H9 (cell line): Measurements from ENCODE around the gene HSF2. TPM values are rescaled to one million over a fixed set of nuclear protein-coding genes. Genes with fewer than 3 reads are reported as not detected.

Experiments used
- DNase-seq: peaks from one replicate; pipeline ENCODE4 v3.0.0-alpha.2; 2017
- H2AFZ ChIP-seq: one replicate; pipeline ENCODE4 v1.6.1; 2013; ENCODE audit warnings: mild to moderate bottlenecking, low read length, control low read depth, moderate library complexity
- H2AK5ac ChIP-seq: 2 replicates; pipeline ENCODE4 v1.6.1; 2013; ENCODE audit warnings: low read length, control low read depth, mixed read lengths; ENCODE audit not compliant: insufficient read length
- H2BK120ac ChIP-seq: one replicate; pipeline ENCODE4 v1.6.1; 2013; ENCODE audit warnings: low read depth, mild to moderate bottlenecking, low read length, control low read depth, inconsistent platforms; ENCODE audit not compliant: poor library complexity, severe bottlenecking
- H2BK12ac ChIP-seq: 2 replicates; pipeline ENCODE4 v1.6.1; 2013; ENCODE audit warnings: low read length, control low read depth, mixed read lengths, low read depth; ENCODE audit not compliant: insufficient read length
- H2BK15ac ChIP-seq: 2 replicates; pipeline ENCODE4 v1.6.1; 2013; ENCODE audit warnings: low read depth, low read length, control low read depth
- H2BK20ac ChIP-seq: one replicate; pipeline ENCODE4 v1.6.1; 2013; ENCODE audit warnings: low read depth, mild to moderate bottlenecking, low read length, control low read depth, inconsistent platforms; ENCODE audit not compliant: poor library complexity, severe bottlenecking
- H2BK5ac ChIP-seq: 2 replicates; pipeline ENCODE4 v1.6.1; 2013; ENCODE audit warnings: low read length, control low read depth, mixed read lengths; ENCODE audit not compliant: insufficient read length
- H3K14ac ChIP-seq: 2 replicates; pipeline ENCODE4 v1.6.1; 2013; ENCODE audit warnings: low read length, control low read depth; ENCODE audit not compliant: insufficient read depth
- H3K18ac ChIP-seq: 2 replicates; pipeline ENCODE4 v1.6.1; 2013; ENCODE audit warnings: low read depth, mild to moderate bottlenecking, mixed read lengths, low read length, control low read depth; ENCODE audit not compliant: insufficient read length
- H3K23ac ChIP-seq: 2 replicates; pipeline ENCODE4 v1.6.1; 2013; ENCODE audit warnings: low read length, control low read depth, mixed read lengths, low read depth; ENCODE audit not compliant: insufficient read length
- H3K23me2 ChIP-seq: 2 replicates; pipeline ENCODE4 v1.6.1; 2013; ENCODE audit warnings: low read depth, mild to moderate bottlenecking, mixed read lengths, low read length, control low read depth; ENCODE audit not compliant: insufficient read length, poor library complexity, severe bottlenecking
- H3K27ac ChIP-seq: 2 replicates; pipeline ENCODE4 v1.5.1; 2013; ENCODE audit warnings: low read length, control low read depth, mixed read lengths, low read depth; ENCODE audit not compliant: insufficient read length
- H3K27me3 ChIP-seq: 2 replicates; pipeline ENCODE4 v1.6.1; 2013; ENCODE audit warnings: low read length, control low read depth, inconsistent platforms; ENCODE audit not compliant: insufficient read depth
- H3K4ac ChIP-seq: 2 replicates; pipeline ENCODE4 v1.6.1; 2013; ENCODE audit warnings: low read depth, mild to moderate bottlenecking, control low read depth, inconsistent platforms, low read length, moderate library complexity
- H3K4me1 ChIP-seq: 2 replicates; pipeline ENCODE4 v1.6.1; 2013; ENCODE audit warnings: low read length, control low read depth, inconsistent platforms; ENCODE audit not compliant: insufficient read depth
- H3K4me2 ChIP-seq: 2 replicates; pipeline ENCODE4 v1.6.1; 2013; ENCODE audit warnings: low read length, control low read depth, mixed read lengths; ENCODE audit not compliant: insufficient read length, insufficient read depth
- H3K56ac ChIP-seq: 2 replicates; pipeline ENCODE4 v1.6.1; 2013; ENCODE audit warnings: low read depth, mild to moderate bottlenecking, mixed read lengths, low read length, control low read depth; ENCODE audit not compliant: insufficient read length
- H3K79me1 ChIP-seq: 2 replicates; pipeline ENCODE4 v1.6.1; 2013; ENCODE audit warnings: low read depth, mild to moderate bottlenecking, moderate library complexity, low read length, control low read depth, inconsistent platforms; ENCODE audit not compliant: insufficient read depth, poor library complexity, severe bottlenecking
- H3K79me2 ChIP-seq: 2 replicates; pipeline ENCODE4 v1.6.1; 2013; ENCODE audit warnings: low read length, control low read depth, inconsistent platforms; ENCODE audit not compliant: insufficient read depth
- H3K9ac ChIP-seq: 2 replicates; pipeline ENCODE4 v1.6.1; 2013; ENCODE audit warnings: low read length, control low read depth, mixed read lengths; ENCODE audit not compliant: insufficient read length; ENCODE audit errors: extremely low read depth
- H3K9me3 ChIP-seq: one replicate; pipeline ENCODE4 v1.6.1; 2013; ENCODE audit warnings: low read depth, low read length, inconsistent platforms; ENCODE audit not compliant: control insufficient read depth
- H3T11ph ChIP-seq: one replicate; pipeline ENCODE4 v1.6.1; 2013; ENCODE audit warnings: mild to moderate bottlenecking, low read length, control low read depth, inconsistent platforms
- H4K20me1 ChIP-seq: one replicate; pipeline ENCODE4 v1.6.1; 2013; ENCODE audit not compliant: control insufficient read depth, insufficient read length, insufficient read depth
- H4K5ac ChIP-seq: 2 replicates; pipeline ENCODE4 v1.6.1; 2013; ENCODE audit warnings: low read depth, mild to moderate bottlenecking, mixed read lengths, low read length, control low read depth; ENCODE audit not compliant: insufficient read length
- H4K8ac ChIP-seq: replicated peaks from 2 replicates; pipeline ENCODE4 v1.6.1; 2013; ENCODE audit warnings: low read length, control low read depth, mixed read lengths, low read depth; ENCODE audit not compliant: insufficient read length
- H4K91ac ChIP-seq: 2 replicates; pipeline ENCODE4 v1.6.1; 2013; ENCODE audit warnings: low read depth, mild to moderate bottlenecking, moderate library complexity, mixed read lengths, low read length, control low read depth; ENCODE audit not compliant: insufficient read length
- H3K27ac Mint-ChIP-seq, 3 experiments: 2 replicates in 2 of 3; 3 replicates in 1 of 3; pipeline ENCODE4 v1.8.0; 2020 to 2021; ENCODE audit warnings: mixed read lengths in 3 of 3, mild to moderate bottlenecking in 1 of 3, moderate library complexity in 1 of 3
- H3K27me3 Mint-ChIP-seq: 2 replicates; pipeline ENCODE4 v1.8.0; 2021; ENCODE audit warnings: low read depth, mild to moderate bottlenecking, moderate library complexity, mixed read lengths
- H3K36me3 Mint-ChIP-seq, 3 experiments: 2 replicates in 2 of 3; 3 replicates in 1 of 3; pipeline ENCODE4 v1.8.0; 2020 to 2021; ENCODE audit warnings: low read depth in 3 of 3, mixed read lengths in 3 of 3; ENCODE audit not compliant: insufficient read depth in 1 of 3
- H3K4me1 Mint-ChIP-seq, 2 experiments: 2 replicates each; pipeline ENCODE4 v1.8.0; 2020; ENCODE audit warnings: mixed read lengths in 2 of 2
- H3K4me3 Mint-ChIP-seq, 2 experiments: 2 replicates in 1 of 2; 3 replicates in 1 of 2; pipeline ENCODE4 v1.8.0; 2020 to 2021; ENCODE audit warnings: mild to moderate bottlenecking in 2 of 2, mixed read lengths in 2 of 2, moderate library complexity in 1 of 2
- H3K9me3 Mint-ChIP-seq, 2 experiments: 2 replicates in 1 of 2; 3 replicates in 1 of 2; pipeline ENCODE4 v1.8.0; 2020; ENCODE audit warnings: mild to moderate bottlenecking in 2 of 2, mixed read lengths in 2 of 2, moderate library complexity in 1 of 2
- WGBS: extraction: QIAGEN DNeasy Blood & Tissue Kit; methylation state at CpG from one replicate; pipeline ENCODE4 v1.1.7; 2013; ENCODE audit warnings: missing lambda C conversion rate, low lambda C conversion rate, mixed read lengths; ENCODE audit not compliant: insufficient read length; ENCODE audit errors: extremely low coverage; 5-methylcytosine and 5-hydroxymethylcytosine counted together
- total RNA-seq: library from RNA; stranded (reverse); gene quantifications from 2 replicates; pipeline ENCODE4 v1.2.1, GENCODE V29; 2021
- TF ChIP-seq, protein P1 (sequence below): fragments of 200-600 bp; sonication (generic); conservative IDR thresholded peaks from 3 replicates; pipeline ENCODE4 v1.8.0; 2021; ENCODE audit warnings: antibody characterized with exemption, mild to moderate bottlenecking

HSF2 gene
- total RNA-seq, 1 experiment from 2014 or later: 14.6 TPM

DNA sequence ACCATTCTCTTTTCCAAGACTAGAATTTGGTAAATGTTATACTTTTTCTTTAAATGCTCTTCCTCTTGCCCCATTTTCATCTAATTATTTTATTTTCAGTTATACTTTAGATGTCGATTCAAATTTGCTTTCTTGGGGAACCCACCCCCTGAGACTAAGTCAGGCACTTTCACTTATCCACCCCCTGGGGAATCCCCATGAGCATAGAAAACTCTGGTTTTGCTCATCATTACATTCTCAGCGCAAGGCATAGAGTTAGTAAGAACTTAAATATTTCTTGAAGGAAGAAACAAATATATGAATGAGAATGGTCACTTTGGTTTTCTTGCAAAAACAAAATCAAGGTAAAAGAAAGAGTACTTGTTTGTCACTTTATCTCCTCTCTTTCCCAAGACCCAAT lies 25.1 kb upstream of the HSF2 start:
- H3K27me3 ChIP-seq: no peaks in the 10 kb centered on the region
- H2BK12ac ChIP-seq: no peak overlapping the region
- H4K5ac ChIP-seq: no peak overlapping the region
- Mint-ChIP-seq H3K27me3 (peaks cover 37% of the 10 kb centered on the region), H3K9me3 (no peaks in the 10 kb centered on the region), H3K27ac (no peak overlapping the region), H3K4me1 (no peaks in the 10 kb centered on the region), H3K36me3 (no peaks in the 10 kb centered on the region), H3K4me3 (no peak overlapping the region)
- no peak overlapping the region for H3K4ac ChIP-seq
- H4K8ac ChIP-seq: no peak overlapping the region
- H2BK120ac ChIP-seq: no peak overlapping the region
- H3K9ac ChIP-seq: no peak overlapping the region
- no CpG with 5 or more reads among the region's 2 CpGs for WGBS
- H3T11ph ChIP-seq: no peak overlapping the region
- no peak overlapping the region for H2BK5ac ChIP-seq
- H3K79me1 ChIP-seq: no peaks in the 10 kb centered on the region
- no peak overlapping the region for H2BK20ac ChIP-seq
- no peak overlapping the region for H3K23ac ChIP-seq
- H2BK15ac ChIP-seq: no peak overlapping the region
- TF ChIP-seq, protein P1, sequence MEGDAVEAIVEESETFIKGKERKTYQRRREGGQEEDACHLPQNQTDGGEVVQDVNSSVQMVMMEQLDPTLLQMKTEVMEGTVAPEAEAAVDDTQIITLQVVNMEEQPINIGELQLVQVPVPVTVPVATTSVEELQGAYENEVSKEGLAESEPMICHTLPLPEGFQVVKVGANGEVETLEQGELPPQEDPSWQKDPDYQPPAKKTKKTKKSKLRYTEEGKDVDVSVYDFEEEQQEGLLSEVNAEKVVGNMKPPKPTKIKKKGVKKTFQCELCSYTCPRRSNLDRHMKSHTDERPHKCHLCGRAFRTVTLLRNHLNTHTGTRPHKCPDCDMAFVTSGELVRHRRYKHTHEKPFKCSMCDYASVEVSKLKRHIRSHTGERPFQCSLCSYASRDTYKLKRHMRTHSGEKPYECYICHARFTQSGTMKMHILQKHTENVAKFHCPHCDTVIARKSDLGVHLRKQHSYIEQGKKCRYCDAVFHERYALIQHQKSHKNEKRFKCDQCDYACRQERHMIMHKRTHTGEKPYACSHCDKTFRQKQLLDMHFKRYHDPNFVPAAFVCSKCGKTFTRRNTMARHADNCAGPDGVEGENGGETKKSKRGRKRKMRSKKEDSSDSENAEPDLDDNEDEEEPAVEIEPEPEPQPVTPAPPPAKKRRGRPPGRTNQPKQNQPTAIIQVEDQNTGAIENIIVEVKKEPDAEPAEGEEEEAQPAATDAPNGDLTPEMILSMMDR: no peak
- no peak overlapping the region for H2AFZ ChIP-seq
- no peak overlapping the region for H3K27ac ChIP-seq
- no peaks in the 10 kb centered on the region for H3K79me2 ChIP-seq
- no peaks in the 10 kb centered on the region for H4K20me1 ChIP-seq
- no peaks in the 10 kb centered on the region for H3K4me1 ChIP-seq
- H3K9me3 ChIP-seq: no peaks in the 10 kb centered on the region
- no peak for DNase-seq
- no peak overlapping the region for H2AK5ac ChIP-seq
- no peak overlapping the region for H3K18ac ChIP-seq
- no peak overlapping the region for H4K91ac ChIP-seq
- no peak overlapping the region for H3K56ac ChIP-seq
- H3K23me2 ChIP-seq: no peaks in the 10 kb centered on the region
- H3K14ac ChIP-seq: no peak overlapping the region
- no peak overlapping the region for H3K4me2 ChIP-seq
